ENCODE data around the gene ZNF689. TPM values are rescaled to one million over a fixed set of nuclear protein-coding genes. Genes with fewer than 3 reads are reported as not detected.
A peak's percentile ranks its signal among the peaks of the same experiment; 100 is the strongest.

ZNF689 gene
- 8.1 and 9.8 TPM in 2 replicates for total RNA-seq (2014; rRNA removed; shearing (Covaris generic))

DNA sequence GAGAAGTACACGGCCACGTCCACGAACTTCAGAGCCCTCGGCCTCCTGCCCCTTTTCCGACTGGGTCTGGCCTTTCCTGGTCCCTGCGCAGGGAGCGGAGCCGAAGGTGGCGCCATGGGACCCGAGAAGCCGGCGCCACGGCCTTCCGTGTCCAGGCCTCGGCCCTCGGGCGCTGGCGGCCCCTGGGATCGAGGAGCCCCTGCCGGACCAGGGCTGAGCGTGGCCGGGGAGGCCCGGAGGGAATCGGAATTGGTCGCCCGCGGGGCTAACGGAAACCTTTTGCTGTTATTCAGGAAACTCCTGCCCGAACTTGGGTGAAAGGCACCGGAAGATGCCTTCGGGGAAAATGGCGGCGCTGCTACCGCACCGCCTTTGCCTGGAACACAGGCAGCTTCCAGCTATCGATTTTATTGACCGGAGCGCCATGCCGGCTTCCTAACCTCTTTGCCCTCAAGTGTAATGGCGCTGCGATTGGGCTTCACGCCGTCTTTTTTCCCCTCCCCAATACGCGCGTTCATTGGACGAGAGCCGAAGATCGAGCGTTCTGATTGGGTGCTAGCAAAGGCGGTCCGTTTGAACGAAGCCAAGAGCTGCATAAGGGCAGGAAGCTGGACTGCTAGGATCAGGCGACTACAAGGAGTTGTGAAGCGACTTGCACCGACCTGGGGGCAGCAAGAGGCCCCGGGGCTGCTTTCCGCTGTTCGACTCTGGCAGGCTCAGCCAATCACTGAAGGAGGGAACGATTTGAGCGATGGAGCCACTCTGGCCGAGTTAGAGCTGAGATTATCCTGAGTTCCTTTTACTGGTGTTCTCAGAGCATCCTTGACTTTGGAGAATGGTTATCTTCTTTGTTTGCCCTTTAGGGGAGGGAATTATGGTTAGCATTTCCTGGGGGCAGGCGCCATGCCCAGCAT is at the start of gene ZNF689:
ZNF689 (minus strand) TSS at position 464 of the 914 bp plus-strand sequence; CDS start at position 116, 348 bp downstream.
- Histone ChIP-seq H3K36me3 (peaks cover 33% of the 10 kb centered on the region), H3K4me3 (peak within 1 kb of the TSS; percentile 83), H3K4me1 (replicated peaks) (0 out of 2 replicates have a peak, but pooled peaks cover 4% of the 10 kb centered on the region), H3K27ac (peak within 1 kb of the TSS; percentile 90), H3K27me3 (replicated peaks) (no peaks in the 10 kb centered on the region), H3K9me3 (replicated peaks) (0 out of 2 replicates have a peak, but pooled peaks cover 2% of the 10 kb centered on the region)
- peak; percentile 95 to 98 for DNase-seq (ENCODE audit: low read depth in 1 of 2, low spot score in 2 of 2)

DNA sequence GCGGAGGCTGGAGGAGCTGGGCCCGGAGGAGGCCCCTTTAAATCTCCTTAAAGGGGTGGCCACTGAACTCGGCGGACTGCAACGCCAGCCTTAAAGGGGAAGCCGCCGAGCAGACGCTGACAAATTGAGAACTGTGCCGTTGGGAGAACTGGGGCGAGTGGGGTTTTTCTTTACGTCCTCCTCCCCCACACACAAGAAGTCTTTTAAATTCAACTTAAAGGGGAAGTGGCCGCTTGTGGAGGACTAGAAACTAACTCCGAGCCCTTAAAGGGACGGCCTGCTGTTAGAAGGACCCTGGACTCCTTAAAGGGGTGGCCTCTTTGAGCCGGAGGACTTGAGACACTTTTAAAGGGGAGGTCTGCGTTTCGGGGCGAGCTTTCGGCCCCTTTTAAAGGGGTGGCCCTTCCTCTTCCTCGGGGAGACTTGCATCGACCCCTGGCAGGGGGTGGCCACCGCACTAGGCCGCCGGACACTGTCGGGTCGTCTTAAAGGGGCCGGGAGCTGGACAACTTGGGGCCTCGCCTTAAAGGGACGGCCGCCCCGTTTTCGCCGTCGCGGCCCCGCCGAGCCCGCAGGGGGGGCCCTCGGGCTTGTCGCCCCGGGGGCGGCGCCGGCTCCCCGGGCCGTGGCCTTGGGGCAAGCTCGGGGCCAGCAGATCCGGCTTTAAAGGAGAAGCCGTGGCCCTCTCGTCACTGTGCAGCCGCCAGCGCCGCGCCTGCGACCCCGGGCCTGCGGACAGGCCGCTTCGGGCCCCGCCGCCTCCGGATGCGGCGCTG is 48.7 kb upstream of the ZNF689 start:
- Histone ChIP-seq H3K36me3 (peaks cover 68% of the 10 kb centered on the region), H3K27ac (peak overlapping the region; percentile 94), H3K4me3 (peak overlapping the region; percentile 56), H3K27me3 (replicated peaks) (no peaks in the 10 kb centered on the region), H3K9me3 (replicated peaks) (no peaks in the 10 kb centered on the region), H3K4me1 (replicated peaks) (peaks cover 20% of the 10 kb centered on the region)
- peak in 1 of 2 experiments; percentile 100 for DNase-seq (ENCODE audit: low read depth in 1 of 2, low spot score in 2 of 2)

- peak; percentile 100 for DNase-seq (ENCODE audit: low read depth in 1 of 2, low spot score in 2 of 2)
- Histone ChIP-seq H3K4me3 (peak within 1 kb of the TSS; percentile 56), H3K27ac (peak within 1 kb of the TSS; percentile 94), H3K9me3 (replicated peaks) (no peaks in the 10 kb centered on the region), H3K36me3 (peaks cover 60% of the 10 kb centered on the region), H3K4me1 (replicated peaks) (peaks cover 20% of the 10 kb centered on the region), H3K27me3 (replicated peaks) (no peaks in the 10 kb centered on the region)
Measured at GRCh38 chr16:30657866-30658730, 47.9 kb upstream of the ZNF689 start, which contains the start of gene FBRS. Gene FBRS (plus strand): TSS chr16:30658431. CDS start chr16:30659519, 1,088 bp downstream.

DNA sequence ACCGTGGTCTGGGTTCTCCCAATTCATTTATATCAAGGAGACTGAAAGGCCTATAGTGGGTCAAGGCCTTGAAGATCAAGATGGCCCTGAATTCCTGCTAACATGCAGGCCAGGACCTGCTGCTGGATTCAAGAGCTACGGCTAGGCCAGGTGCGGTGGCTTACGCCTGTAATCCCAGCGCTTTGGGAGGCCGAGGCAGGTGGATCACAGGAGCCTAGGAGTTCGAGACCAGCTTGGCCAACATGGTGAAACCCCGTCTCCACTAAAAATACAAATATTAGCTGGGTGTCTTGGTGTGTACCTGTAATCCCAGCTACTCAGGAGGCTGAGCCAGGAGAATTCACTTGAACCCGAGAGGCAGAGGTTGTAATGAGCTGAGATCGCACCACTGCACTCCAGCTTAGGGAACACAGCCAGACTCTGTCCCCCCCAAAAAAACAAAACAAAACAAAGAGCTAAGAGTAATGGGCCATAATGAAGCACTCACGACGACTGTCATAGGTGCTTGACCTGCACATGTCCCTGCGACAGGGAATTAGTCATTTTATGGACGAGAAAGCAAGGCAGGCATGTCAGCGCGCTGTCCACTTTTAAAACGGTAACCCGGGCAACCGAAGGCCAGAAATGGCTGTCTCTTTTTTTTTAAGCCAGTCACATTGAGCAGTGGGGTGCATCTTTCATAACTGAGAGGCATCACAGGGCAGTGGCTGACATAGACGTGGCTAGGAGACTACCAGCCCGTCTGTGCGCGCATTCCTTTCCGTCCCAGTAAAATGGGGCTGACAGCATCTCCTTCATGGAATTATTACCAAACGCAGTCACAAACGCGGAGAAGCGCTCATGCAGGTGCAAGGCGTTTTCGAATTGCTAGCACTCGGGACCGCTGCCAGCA is 47.0 kb upstream of the ZNF689 start:
- peaks cover 20% of the 10 kb centered on the region for H3K4me1 ChIP-seq (replicated peaks)
- no peak for DNase-seq (ENCODE audit: low read depth in 1 of 2, low spot score in 2 of 2)
- H3K36me3 ChIP-seq, result peaks cover 58% of the 10 kb centered on the region

GRCh38 chr16:30656388-30656787 is 46.2 kb upstream of the ZNF689 start:
- no peak for DNase-seq (ENCODE audit: low read depth in 1 of 2, low spot score in 2 of 2)
- Histone ChIP-seq H3K36me3 (peaks cover 50% of the 10 kb centered on the region), H3K27me3 (replicated peaks) (no peaks in the 10 kb centered on the region), H3K27ac (no peak overlapping the region), H3K4me3 (no peak overlapping the region), H3K9me3 (replicated peaks) (no peaks in the 10 kb centered on the region), H3K4me1 (replicated peaks) (peaks cover 23% of the 10 kb centered on the region)

More for the DNA sequence above, 47.0 kb upstream of the ZNF689 start:
- Histone ChIP-seq H3K27me3 (replicated peaks) (no peaks in the 10 kb centered on the region), H3K27ac (peak overlapping the region; percentile 16; the same call in 1 of the 2 replicates), H3K9me3 (replicated peaks) (no peaks in the 10 kb centered on the region), H3K4me3 (peak overlapping the region; percentile 56)

- Histone ChIP-seq H3K4me3 (no peak overlapping the region), H3K27me3 (replicated peaks) (no peaks in the 10 kb centered on the region), H3K4me1 (replicated peaks) (peaks cover 19% of the 10 kb centered on the region), H3K36me3 (peaks cover 45% of the 10 kb centered on the region), H3K27ac (no peak overlapping the region), H3K9me3 (replicated peaks) (no peaks in the 10 kb centered on the region)
- DNase-seq (ENCODE audit: low read depth in 1 of 2, low spot score in 2 of 2), result no peak
Measured at GRCh38 chr16:30655815-30656347, 45.7 kb upstream of the ZNF689 start.

DNA sequence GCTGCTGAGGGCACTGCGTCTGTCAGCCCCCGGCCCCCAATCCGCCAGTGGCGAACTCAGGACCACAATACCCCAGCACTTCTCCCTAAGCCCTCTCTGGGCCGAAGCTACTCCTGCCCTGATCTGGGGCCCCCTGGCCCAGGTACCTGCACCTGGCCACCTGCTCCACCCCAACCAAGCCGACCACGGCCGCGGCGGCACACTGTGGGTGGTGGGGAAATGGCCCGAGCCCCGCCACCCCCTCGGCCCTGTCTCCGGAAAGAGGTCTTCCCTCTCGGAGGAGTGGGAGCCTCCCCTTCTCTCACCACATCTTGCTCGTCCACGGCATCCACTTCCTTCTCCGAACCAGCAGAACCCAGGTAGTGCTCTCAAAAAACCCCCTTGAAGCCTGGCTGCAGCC is 44.7 kb upstream of the ZNF689 start:
- DNase-seq (ENCODE audit: low read depth in 1 of 2, low spot score in 2 of 2), result no peak
- Histone ChIP-seq H3K27me3 (replicated peaks) (no peaks in the 10 kb centered on the region), H3K4me1 (replicated peaks) (peaks cover 16% of the 10 kb centered on the region), H3K36me3 (peaks cover 38% of the 10 kb centered on the region), H3K4me3 (no peak overlapping the region), H3K9me3 (replicated peaks) (no peaks in the 10 kb centered on the region), H3K27ac (no peak overlapping the region)

GRCh38 chr16:30652718-30653117 is 42.5 kb upstream of the ZNF689 start:
- Histone ChIP-seq H3K4me3 (no peak overlapping the region), H3K9me3 (replicated peaks) (no peaks in the 10 kb centered on the region), H3K27me3 (replicated peaks) (no peaks in the 10 kb centered on the region), H3K36me3 (peaks cover 29% of the 10 kb centered on the region), H3K4me1 (replicated peaks) (peaks cover 16% of the 10 kb centered on the region), H3K27ac (no peak overlapping the region)
- DNase-seq (ENCODE audit: low read depth in 1 of 2, low spot score in 2 of 2), result no peak

- Histone ChIP-seq H3K36me3 (peaks cover 28% of the 10 kb centered on the region), H3K4me1 (replicated peaks) (peaks cover 8% of the 10 kb centered on the region), H3K27ac (no peak overlapping the region), H3K27me3 (replicated peaks) (no peaks in the 10 kb centered on the region), H3K4me3 (peak overlapping the region; percentile 54), H3K9me3 (replicated peaks) (no peaks in the 10 kb centered on the region)
- no peak for DNase-seq (ENCODE audit: low read depth in 1 of 2, low spot score in 2 of 2)
Measured at GRCh38 chr16:30652005-30652296, 41.8 kb upstream of the ZNF689 start.

DNA sequence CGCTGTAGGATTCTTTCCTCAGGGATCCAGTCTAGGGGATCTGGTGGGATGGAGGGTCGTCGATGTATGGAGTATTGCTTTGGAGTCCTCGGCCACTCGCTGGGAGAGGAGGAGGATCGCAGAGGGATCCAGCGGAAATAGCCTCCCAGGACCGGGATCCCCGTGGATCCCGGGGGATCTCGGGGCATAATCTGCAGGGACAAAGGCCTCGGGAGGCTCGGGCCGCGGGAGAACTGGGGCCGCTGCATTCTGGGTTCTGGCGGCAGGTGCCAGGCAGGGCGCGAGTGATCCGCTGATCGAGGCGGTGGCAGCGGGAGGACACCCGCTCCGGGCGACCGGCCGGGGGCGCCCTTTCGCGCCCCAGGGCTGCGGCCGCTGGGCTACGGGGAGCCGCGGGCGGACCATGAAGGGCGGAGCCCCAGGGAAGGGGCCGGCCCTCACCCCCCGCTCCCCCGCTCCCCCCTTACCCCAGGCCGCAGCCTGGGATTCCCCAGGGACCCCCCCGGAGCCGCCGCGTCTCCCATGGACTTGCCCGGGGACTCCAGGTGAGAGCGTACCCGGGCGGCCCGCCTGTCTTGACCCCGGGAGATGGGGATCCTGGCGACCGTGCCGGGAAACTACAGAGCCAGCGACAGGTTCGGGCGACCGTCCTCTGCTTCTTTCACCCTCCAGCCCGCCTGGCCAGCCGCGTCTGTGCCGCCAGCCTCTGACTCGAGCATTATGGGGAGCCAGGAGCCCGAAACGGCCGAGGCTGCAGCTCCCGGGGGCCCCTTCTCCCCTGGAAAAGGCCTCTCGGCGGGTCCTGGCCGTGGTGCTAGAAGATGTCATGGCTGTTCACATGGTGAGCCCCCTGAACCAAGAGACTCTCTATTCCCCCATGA is 41.2 kb upstream of the ZNF689 start:
- Histone ChIP-seq H3K36me3 (peaks cover 23% of the 10 kb centered on the region), H3K4me3 (peak overlapping the region; percentile 54), H3K27ac (peak overlapping the region; percentile 6; the same call in 1 of the 2 replicates), H3K27me3 (replicated peaks) (no peaks in the 10 kb centered on the region), H3K4me1 (replicated peaks) (peaks cover 8% of the 10 kb centered on the region), H3K9me3 (replicated peaks) (no peaks in the 10 kb centered on the region)
- peak; percentile 64 to 74 for DNase-seq (ENCODE audit: low read depth in 1 of 2, low spot score in 2 of 2)

DNA sequence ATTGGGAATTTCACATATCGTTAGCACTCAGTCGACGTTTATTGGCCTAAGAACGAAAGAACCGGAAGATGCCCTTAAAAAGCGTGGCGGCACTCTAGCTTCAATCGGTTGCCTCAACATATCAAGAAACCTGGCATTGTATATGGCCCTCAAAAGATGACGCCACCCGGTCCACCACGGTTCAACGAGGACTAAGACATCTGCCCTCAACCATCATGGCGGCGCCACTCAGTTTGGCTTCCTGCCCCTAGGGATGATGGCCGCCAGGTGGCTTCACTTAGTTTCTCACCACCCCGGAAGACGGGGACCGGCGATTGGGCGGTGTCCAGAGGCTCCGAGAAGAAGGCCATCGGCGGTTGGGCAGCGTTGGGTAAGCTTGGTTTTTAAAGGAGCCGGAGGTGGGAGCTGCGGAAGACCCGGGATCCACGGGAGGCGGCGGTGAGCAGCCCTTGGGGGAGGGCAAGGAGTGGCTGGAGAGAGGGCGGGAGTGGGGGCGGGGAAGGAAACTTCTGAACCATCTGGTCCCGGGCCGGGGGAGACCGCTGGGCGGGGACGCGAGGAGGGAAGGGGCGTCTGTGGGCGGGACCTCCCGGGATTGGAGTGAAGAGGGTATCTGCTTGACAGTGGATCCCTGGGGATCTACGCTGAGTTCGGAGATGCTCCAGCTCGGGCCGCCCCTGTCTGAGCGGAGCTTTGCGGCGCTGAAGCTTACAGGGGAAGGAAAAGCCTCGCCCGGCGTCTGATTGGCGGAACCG is 40.4 kb upstream of the ZNF689 start, which contains the start of gene PRR14:
PRR14 (plus strand) TSS at position 592 of the 755 bp plus-strand sequence. CDS start 686 bp downstream, outside the sequence.
- Histone ChIP-seq H3K4me1 (replicated peaks) (peaks cover 8% of the 10 kb centered on the region), H3K9me3 (replicated peaks) (no peaks in the 10 kb centered on the region), H3K27ac (peak within 1 kb of the TSS; percentile 6; the same call in 1 of the 2 replicates), H3K27me3 (replicated peaks) (no peaks in the 10 kb centered on the region), H3K36me3 (peaks cover 14% of the 10 kb centered on the region), H3K4me3 (peak within 1 kb of the TSS; percentile 54)
- DNase-seq (ENCODE audit: low read depth in 1 of 2, low spot score in 2 of 2), result peak; percentile 98 to 99
